Measurements from ENCODE around the gene KCNJ6. TPM values are rescaled to one million over a fixed set of nuclear protein-coding genes. Genes with fewer than 3 reads are reported as not detected.

Gene KCNJ6
- total RNA-seq, 1 experiment from 2014 or later = 0.05 TPM

DNA sequence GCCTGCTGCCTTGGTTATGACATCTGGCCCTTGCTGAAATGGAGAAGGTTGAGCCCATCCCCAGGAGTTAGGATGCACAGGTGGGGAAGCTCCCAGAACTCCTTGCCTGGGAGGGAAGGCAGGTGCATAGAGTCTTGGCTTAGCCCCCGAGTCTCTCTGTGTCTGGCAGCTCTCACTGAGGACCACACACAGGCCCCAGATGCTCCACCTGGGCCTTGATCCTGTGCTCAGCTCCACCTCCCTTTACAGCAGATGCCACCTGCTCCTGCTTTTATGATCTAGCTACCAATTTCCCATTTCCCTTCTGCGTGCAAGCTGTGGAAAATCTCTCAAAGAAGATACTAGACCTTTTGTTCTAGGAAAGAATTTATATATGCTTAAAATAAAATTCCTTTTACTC, 28.8 kb upstream of the KCNJ6 start:
- CTCF ChIA-PET = no interaction called here
- intact Hi-C loops (cut with micrococcal nuclease; ENCODE audit: unreplicated experiment) = no loop called here
- Mint-ChIP-seq H3K9me3 (ENCODE audit: low read depth, unreplicated experiment) (no peaks in the 10 kb centered on the region), H3K4me1 (ENCODE audit: low read depth, unreplicated experiment) (no peaks in the 10 kb centered on the region), H3K4me3 (ENCODE audit: low read depth, unreplicated experiment) (no peak overlapping the region), H3K27ac (ENCODE audit: unreplicated experiment) (no peak overlapping the region), H3K27me3 (ENCODE audit: unreplicated experiment) (peaks cover 18% of the 10 kb centered on the region), H3K36me3 (ENCODE audit: insufficient read depth, unreplicated experiment) (no peaks in the 10 kb centered on the region)
- BruUV-seq (replicated peaks) = no TSS peak
- DNase-seq = no peak
- TF ChIP-seq CTCF (IDR thresholded peaks at IDR 0.05; ENCODE audit: unreplicated experiment) = no peak

DNA sequence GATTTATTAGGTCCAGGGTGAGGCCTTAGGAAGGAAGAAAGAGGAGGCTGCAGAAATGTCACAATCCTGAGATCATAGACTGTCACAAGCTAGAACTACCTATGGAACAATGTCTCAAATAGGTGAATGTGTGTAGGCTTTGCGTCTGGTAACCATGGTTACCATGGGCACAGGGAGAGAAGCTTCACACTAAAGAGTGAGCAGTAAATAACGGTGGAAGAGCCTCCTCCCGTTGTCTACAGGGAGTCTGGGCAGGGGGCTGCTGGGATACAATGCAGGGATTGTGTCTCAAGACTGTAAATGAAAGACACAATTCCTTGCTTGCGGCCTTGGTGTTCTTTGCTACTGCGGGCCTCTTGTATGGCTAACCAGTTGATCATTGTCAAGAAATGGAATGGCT, 28.2 kb upstream of the KCNJ6 start:
- no TSS peak for BruUV-seq (replicated peaks)
- H3K27me3 Mint-ChIP-seq (ENCODE audit: unreplicated experiment) = peaks cover 12% of the 10 kb centered on the region
- H3K4me3 Mint-ChIP-seq (ENCODE audit: low read depth, unreplicated experiment) = no peak overlapping the region
- no peak overlapping the region for H3K27ac Mint-ChIP-seq (ENCODE audit: unreplicated experiment)
- DNase-seq = no peak
- intact Hi-C loops (cut with micrococcal nuclease; ENCODE audit: unreplicated experiment) = no loop called here
- no peak for TF ChIP-seq CTCF (IDR thresholded peaks at IDR 0.05; ENCODE audit: unreplicated experiment)
- CTCF ChIA-PET = no interaction called here
- no peaks in the 10 kb centered on the region for H3K36me3 Mint-ChIP-seq (ENCODE audit: insufficient read depth, unreplicated experiment)
- H3K4me1 Mint-ChIP-seq (ENCODE audit: low read depth, unreplicated experiment) = no peaks in the 10 kb centered on the region
- no peaks in the 10 kb centered on the region for H3K9me3 Mint-ChIP-seq (ENCODE audit: low read depth, unreplicated experiment)

GRCh38 chr21:37940691-37941090, 24.4 kb upstream of the KCNJ6 start:
- no peak for DNase-seq
- Mint-ChIP-seq H3K9me3 (ENCODE audit: low read depth, unreplicated experiment) (no peaks in the 10 kb centered on the region), H3K36me3 (ENCODE audit: insufficient read depth, unreplicated experiment) (no peaks in the 10 kb centered on the region), H3K27me3 (ENCODE audit: unreplicated experiment) (no peaks in the 10 kb centered on the region), H3K27ac (ENCODE audit: unreplicated experiment) (no peak overlapping the region), H3K4me1 (ENCODE audit: low read depth, unreplicated experiment) (no peaks in the 10 kb centered on the region), H3K4me3 (ENCODE audit: low read depth, unreplicated experiment) (no peak overlapping the region)
- BruUV-seq (replicated peaks) = no TSS peak
- TF ChIP-seq CTCF (IDR thresholded peaks at IDR 0.05; ENCODE audit: unreplicated experiment) = no peak
- intact Hi-C loops (cut with micrococcal nuclease; ENCODE audit: unreplicated experiment) = no loop called here
- CTCF ChIA-PET = no interaction called here

GRCh38 chr21:37939838-37940237, 23.6 kb upstream of the KCNJ6 start:
- CTCF ChIA-PET = no interaction called here
- no peaks in the 10 kb centered on the region for H3K9me3 Mint-ChIP-seq (ENCODE audit: low read depth, unreplicated experiment)
- intact Hi-C loops (cut with micrococcal nuclease; ENCODE audit: unreplicated experiment) = no loop called here
- TF ChIP-seq CTCF (IDR thresholded peaks at IDR 0.05; ENCODE audit: unreplicated experiment) = no peak
- no peaks in the 10 kb centered on the region for H3K27me3 Mint-ChIP-seq (ENCODE audit: unreplicated experiment)
- no peaks in the 10 kb centered on the region for H3K36me3 Mint-ChIP-seq (ENCODE audit: insufficient read depth, unreplicated experiment)
- DNase-seq = no peak
- H3K4me3 Mint-ChIP-seq (ENCODE audit: low read depth, unreplicated experiment) = no peak overlapping the region
- no TSS peak for BruUV-seq (replicated peaks)
- no peak overlapping the region for H3K27ac Mint-ChIP-seq (ENCODE audit: unreplicated experiment)
- H3K4me1 Mint-ChIP-seq (ENCODE audit: low read depth, unreplicated experiment) = no peaks in the 10 kb centered on the region

DNA sequence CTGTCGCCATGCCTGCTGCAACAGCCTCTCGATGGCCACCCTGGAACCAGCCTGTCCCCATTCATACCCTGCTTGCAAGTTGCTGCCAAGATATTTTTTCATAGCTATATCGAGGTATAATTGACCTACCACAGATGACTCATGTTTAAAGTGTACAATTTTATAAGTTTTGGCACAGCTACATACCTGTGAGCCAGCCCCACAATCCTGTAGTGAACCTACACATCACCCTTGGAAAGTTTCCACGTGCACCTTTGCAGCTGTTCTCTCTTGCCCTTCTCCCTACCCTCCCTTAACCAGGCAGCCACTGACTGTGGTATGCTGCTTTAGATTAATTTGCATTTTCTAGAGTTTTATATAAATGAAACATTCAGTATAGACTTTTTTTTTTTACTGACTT, 23.0 kb upstream of the KCNJ6 start:
- no TSS peak for BruUV-seq (replicated peaks)
- Mint-ChIP-seq H3K4me3 (ENCODE audit: low read depth, unreplicated experiment) (no peak overlapping the region), H3K36me3 (ENCODE audit: insufficient read depth, unreplicated experiment) (no peaks in the 10 kb centered on the region), H3K27ac (ENCODE audit: unreplicated experiment) (no peak overlapping the region), H3K27me3 (ENCODE audit: unreplicated experiment) (no peaks in the 10 kb centered on the region), H3K4me1 (ENCODE audit: low read depth, unreplicated experiment) (no peaks in the 10 kb centered on the region), H3K9me3 (ENCODE audit: low read depth, unreplicated experiment) (no peaks in the 10 kb centered on the region)
- intact Hi-C loops (cut with micrococcal nuclease; ENCODE audit: unreplicated experiment) = no loop called here
- CTCF ChIA-PET = interaction anchor here (0.7 kb wide), 1 partner anchor 74 kb away, joined by 4 read pairs; no protein-coding TSS in a partner anchor
- DNase-seq = no peak
- no peak for TF ChIP-seq CTCF (IDR thresholded peaks at IDR 0.05; ENCODE audit: unreplicated experiment)
